Measurements from ENCODE around the gene ATF5.

- TF ChIP-seq CTCF (IDR thresholded peaks at IDR 0.05) (no peak), POLR2A (IDR thresholded peaks at IDR 0.05) (no peak)
Observed at GRCh38 chr19:49977881-49978280, 48.9 kb downstream of the ATF5 start.
